GM19438 (cell line): Measurements from ENCODE around the gene FBXL14.
A peak's percentile ranks its signal among the peaks of the same experiment; 100 is the strongest.
"Not testable (repeated sequence)": the region's sequence is repeated elsewhere in the genome, so short reads cannot be mapped to it uniquely, and the experiment has no call there.

Experiments
- ATAC-seq: cut with Tn5 transposase; IDR thresholded peaks from one replicate; pipeline ENCODE4 v1.9.1; 2021; ENCODE audit warnings: low read depth; ENCODE audit not compliant: unreplicated experiment

Gene FBXL14

DNA sequence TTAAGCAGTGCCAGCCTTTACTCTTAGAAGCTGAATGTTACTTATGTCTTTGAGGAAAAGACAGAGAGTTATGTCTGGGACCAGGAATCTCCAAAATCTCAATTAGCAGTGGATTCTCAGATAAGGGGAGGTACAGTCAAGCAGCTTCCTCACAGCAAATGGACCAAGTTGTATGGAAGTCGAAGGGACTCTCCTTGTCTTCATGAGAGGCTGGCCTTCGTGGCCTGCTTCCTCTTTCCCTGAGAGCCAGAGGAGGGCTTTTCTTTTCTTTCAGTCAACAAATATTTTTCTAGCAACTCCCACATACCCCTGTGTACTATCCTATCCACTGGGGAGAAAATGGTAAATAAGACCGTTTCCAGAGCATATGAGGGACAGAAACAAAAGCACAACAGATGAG is 28.0 kb upstream of the FBXL14 start:
- ATAC-seq: no peak

DNA sequence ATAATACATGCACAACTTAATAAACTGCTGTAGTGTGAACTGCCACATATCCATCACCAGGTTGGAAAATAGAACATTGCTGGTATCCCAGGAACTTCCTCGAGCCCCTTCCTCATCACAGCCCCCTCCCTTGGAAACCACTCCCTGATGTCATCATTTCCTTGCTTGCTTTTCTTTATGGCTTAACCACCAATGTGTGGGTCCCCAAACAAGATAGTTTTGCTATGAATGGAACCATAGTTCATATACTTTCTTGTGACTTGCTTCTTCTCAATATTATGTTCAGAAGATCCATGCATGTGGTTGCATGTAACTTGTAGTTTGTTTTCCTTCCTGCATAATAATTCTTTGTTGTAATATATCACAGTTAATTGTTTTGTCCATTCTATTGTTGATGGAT is 25.7 kb upstream of the FBXL14 start:
- ATAC-seq: no peak

DNA sequence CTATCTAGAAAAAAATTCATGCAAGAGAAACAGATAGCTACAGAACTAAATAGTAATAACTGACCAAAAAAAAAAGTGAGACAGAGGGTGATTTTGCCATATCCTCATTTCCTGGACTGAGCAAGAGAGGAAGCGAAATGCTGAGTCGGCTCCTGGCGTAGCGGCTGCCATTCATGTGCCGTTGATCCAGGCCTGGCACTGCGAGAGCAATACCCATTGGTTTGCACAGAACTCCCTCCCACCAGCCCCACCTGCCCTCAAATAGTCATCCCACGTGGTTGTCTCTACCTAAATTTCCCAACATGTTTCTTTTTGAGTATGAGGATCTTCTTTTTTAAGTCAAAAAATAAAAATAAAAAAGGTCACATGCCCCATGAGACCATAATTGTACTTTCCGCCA is 25.2 kb upstream of the FBXL14 start:
- no peak for ATAC-seq

DNA sequence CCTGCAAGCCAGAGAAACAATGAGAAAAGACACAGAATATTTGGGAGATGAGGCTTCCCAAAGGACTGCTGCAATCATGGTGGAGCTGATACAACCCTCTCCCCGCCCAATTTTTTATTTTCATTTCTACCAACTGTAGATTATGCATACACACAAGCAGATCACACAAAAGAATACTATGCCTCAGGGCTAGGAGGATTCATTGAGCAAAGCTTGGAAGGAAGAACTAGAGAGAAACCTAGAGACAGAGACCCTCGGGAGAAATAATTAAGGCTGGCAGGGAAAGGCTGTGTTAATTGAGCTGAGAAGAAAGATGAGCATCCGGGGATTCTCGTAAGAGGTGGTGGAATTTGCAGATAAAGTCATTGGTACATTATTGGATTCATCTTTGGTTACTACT is 24.8 kb upstream of the FBXL14 start:
- no peak for ATAC-seq

DNA sequence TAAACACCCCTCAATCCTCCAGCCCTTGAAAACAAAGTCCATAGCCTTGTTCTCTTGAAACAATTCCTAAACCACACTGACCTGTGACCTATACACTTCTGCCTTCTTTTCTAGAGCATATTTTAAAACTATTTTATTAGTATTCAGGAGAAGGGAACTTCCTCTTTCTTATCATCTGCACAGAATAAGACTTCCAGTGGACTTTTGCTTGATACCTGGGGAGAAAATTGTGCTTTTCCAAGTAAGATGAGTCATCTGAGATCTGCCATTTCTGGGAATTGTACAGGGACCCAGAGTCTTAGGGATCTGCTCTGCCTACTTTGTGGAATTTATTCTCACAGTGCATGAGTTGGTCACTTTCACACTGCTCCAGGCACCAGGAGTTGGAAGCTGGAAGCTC is 24.1 kb upstream of the FBXL14 start:
- ATAC-seq: no peak

DNA sequence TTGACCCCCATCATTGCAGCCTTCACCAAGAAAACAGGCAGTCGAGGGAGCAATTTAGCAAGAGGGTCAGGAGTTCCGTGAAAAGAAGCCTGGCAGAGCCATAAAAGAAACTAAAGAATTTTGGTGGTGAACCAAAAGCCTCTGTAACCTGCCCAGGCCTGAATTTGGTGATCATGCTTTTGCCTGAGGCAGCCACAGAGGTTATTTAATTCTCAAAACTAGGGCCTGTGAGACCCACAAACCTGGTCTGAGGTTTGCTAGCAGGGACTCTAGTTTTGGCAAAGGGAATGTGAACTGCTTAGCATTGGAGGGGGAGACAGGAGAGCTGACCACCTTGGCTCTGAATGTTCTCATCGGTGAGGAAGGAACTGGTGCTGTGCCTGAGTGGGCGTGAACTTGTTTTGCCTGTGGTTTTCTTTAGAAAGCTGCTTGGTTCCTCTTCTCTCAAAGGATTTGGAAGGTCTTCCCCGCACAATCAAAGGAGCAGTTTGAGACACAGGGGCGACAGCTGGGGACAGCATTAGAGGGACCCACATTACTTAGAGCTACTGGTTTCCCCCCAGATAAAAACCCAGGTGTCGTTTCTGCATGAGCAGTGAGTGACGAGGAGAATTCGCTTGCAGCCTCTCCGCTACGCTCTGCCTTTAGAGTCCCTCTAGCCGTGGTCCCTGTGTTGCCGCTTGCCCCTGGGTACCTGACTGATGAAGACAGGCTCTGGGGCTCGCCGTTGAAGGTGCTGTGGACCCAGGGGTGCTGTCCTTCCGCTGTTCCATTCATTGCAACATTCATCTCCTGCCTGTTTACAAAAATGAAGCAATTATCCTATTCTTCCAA is 22.1 kb upstream of the FBXL14 start:
- ATAC-seq: no peak

DNA sequence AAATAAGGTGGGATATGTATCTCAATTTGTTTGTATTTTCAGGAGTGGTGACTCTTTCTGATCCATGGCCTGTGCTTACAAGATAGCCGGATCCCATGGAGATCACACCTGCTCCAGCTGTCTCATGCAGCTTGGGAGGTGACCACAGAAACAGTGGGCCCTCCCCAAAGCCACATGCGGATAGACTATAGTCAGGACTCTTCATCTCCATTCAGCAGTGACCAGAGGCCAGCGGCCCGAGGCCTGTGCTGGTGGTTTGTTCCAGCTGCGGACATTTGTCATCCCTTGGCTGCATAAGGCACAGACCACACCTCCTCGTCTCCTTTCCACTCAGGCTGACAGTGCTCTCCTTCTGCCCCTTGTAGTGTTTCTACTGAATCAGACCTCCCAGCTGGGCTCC is 20.0 kb upstream of the FBXL14 start:
- ATAC-seq: no peak

DNA sequence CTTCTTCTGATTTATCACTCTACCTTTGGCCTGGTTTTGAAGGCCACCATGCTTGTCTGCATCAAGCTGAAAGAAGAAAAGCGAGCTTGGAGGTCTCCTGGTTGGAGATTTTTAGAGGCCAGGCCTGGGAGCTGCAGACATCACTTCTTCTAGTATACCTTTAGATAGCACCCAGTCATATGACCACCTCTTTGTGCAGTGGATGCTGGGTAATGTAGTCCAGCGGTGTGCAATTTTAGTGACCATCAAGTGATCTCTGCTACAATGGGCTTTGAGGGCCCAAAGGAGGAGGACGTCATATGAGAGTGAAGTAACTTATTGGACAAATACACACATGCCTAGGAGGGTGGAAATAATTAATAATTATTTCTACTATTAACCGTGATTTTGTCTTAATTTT is 19.5 kb upstream of the FBXL14 start:
- ATAC-seq: no peak

DNA sequence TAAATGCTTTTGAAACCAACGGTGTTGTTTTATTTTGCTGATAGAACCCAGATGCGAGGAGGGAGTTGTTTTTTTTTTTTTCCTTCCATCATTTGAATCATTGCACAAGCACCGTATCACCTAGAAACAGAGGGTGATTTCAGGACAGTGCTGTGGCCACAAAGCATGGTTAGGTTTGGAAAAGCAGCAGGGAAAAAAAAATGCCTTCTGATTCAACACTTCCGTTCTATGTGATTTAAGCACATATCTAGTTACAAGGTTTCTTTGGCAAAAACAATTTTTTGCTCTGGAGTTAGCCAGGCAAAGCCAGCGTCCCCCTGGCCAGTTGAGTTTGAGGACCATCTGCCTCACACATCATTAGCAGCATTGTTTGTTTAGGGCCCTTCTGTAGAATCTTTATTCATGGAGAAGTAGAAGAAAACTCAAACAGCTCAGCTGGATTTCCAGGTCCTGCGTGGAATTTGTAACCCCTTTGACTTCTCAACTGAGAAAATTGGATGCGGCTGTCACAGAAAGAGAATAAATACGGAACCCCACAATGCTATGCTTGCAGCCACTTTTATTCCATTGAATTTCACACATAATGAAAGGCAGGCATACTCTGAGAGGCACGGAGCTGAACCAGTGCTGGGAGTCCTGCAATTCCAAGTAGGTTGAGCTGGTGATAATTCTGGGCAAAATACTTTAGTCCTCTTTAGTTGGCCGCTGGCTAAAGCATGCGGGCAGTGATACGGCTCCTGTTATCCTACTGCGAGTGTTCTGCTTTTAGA is 17.6 kb upstream of the FBXL14 start:
- ATAC-seq: no peak

DNA sequence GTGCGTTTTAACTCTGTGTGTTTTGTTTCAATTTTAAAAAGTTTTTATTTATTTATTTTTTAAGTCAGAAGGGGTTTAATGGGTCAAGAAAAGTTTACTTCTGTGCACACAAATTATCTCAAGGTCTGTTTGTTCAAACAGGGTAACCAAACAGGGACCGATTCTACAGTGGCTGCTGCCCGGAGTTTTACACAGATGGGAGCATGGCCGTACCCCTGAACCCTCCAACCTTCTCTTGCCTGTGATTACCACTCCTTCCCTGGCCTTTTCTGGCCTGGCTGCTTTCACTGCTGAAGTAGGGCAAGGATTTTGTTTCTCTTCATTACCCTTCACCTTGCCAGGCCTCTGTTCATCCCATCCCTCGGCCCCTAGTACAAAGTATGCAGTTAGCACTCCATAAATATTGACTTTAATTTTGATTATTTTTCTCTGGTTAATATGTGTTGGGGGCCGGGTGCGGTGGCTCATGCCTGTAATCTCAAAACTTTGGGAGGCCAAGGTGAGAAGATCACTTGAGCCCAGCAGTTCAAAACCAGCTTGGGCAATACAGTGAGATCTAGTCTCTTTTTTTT is 15.8 kb upstream of the FBXL14 start:
- no peak for ATAC-seq

DNA sequence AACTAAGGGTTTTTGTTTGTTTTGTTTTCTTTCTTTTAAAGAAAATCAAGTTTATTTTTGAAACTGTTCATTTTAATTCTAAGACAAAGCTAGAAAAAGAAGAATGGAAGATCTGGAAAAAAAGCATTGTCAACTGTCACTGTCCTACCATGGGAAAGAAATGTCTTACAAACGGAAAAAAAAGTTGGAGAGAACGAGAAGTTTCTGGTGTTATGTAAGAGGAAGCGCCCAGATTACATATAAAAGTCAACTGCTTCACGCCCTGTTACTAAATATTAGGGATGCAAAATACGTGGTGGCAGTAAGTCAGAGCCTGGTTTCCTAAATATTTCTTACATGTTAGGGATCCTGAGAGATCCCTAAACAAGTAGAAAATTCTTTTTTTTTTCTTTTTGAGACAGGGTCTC is 14.3 kb upstream of the FBXL14 start:
- ATAC-seq: no peak

DNA sequence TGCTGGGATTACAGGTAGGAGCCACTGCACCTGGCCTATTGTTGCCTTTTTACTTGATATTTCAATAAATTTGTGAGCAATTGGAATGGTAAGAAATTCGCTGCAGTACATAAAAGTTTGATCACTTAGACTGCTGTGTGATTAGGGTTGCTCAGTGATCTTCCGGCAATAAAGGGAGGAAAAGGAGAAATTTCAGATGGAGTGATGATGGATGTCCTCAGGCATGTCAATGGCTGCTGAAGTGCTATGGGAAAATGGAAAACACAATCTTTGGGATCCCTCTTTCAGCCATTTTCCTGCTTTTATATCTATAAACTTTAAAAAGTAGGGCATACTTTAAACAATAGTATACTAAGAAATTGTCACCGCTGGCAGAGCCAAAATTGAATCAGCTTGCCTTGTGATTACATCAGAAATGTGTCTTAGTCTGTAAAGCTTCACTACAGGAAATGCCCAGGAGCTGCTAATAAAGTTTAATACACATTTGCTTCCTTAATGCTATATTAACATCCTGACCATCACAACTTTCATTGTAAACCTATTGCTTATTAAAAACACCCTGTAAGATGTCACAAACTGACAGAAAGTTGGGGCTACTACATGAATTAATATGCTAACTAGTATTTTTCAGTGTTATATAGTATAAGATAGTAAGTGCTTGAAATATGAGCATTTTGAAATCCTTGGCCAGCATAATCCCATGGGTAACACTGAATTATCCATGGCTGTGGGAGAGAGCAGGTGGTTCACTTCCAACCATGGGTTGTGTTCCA is 13.7 kb upstream of the FBXL14 start:
- no peak for ATAC-seq

DNA sequence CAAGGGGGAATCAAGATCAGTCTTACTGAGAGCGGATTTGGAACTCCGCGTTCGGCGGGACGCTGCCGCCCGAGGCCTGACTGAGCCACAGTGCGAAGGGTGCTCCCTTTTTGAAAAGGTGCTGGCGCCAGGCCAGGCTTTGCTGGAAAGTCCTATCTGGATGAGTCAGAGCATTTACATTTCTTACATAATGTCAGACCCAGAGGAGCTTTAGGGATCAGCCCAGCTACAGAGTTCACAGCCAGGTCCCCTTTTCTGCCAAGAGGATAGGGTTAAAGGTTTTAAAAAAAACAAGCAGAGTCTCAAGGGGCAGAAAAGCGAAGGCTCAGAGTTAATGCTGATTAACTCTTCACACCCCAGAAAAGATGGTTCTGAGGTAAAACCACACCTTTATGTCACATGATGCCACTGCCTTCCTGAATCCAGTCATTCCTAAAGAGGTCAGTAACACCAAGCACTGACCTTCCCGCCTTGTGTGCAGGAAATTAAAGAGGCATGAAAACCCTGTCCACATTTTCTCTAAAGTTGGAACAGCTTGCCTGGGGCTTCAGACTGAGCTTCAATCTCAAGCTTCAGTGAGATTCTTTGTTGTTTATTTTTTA is 11.7 kb upstream of the FBXL14 start:
- ATAC-seq: peak; percentile 53

DNA sequence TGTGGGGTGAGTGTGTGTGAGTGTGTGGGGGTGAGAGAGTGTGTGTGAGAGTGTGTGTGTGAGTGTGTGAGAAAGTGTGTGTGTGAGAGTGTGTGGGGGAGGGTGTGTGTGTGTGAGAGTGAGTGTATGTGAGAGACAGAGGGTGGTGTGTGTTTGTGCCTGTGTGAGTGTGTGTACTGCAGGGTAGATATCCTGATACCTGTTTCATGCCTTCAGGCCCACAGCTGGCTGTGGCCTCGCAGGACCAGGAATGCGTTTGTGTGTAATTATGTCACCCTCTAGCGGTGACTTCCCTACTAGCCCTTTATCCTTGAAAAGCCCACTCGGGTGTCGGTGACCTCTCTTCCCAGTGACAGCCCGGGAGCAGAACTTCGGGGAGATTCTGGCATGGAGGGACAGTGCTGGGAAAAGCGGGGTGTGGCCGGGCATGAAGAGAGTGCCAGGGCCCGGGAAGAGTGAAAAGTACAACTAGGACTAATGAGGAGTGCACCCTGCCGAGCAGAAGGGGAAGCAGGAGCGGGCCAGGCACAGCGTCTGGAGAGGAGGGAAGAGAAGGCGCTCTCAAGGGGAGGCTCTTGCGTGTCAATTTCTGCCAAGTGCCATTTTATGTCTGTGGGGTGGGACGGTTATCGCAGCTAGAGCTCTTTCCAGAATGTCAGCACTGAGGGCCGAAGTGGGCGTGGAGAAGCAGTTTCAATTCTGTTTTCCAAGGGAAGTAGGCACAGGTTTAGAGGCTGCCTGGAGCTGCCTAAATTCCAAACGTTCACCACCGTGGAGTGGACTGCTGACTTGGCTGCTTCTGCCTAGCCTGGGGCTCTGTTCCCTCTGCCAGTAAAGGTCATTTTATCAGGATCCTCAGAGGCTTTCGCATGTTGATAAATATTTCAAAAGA is 11.0 kb upstream of the FBXL14 start:
- no peak for ATAC-seq

DNA sequence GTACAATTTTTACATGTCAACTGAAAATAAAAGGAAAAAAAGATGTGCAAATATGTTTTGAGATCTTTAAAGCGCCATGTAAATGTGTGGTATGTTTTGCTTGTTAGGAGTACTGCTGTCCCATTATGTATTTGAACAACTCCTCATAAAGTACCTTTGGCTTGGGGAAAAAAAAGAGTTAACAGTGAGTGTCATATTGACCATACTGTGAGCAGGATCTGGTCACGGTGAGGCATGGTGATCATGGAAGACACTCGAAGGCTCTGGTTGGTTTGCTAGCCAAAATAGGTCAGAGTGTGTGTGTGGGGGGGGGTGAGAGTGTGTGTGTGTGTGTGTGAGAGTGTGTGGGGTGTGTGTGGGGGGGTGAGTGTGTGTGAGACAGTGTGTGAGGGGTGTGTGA is 10.1 kb upstream of the FBXL14 start:
- ATAC-seq: no peak

DNA sequence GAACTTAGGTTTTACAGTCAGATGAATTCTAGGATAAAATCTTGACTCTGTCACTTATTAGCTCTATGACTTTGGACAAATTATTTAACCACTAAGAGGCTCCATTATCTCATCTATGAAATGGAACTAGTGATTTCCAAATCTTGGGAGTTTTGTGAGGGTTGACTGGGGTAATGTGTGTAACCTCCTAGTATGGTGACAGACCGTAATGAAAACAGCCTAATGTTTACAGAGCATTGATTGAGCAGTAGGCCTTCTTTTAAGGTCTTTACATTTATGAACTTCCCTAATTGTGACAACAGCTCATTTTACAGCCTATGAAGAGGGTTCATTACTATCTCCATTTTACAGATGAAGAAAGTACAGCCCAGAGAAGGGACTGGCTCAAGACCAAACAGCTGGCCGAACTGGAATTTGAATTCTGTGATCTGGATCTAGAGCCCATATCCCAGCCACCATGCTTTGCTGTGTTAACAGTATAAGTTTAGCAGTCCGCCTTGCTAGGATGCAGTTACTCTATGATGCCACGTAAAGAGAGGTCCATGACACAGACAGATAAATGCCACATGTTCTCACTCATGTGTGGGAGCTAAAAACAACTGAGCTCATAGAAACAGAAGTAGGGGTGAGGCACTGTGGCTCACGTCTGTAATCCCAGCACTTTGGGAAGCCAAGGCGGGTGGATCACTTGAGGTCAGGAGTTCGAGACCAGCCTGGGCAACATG is 9.1 kb upstream of the FBXL14 start:
- ATAC-seq: no peak

DNA sequence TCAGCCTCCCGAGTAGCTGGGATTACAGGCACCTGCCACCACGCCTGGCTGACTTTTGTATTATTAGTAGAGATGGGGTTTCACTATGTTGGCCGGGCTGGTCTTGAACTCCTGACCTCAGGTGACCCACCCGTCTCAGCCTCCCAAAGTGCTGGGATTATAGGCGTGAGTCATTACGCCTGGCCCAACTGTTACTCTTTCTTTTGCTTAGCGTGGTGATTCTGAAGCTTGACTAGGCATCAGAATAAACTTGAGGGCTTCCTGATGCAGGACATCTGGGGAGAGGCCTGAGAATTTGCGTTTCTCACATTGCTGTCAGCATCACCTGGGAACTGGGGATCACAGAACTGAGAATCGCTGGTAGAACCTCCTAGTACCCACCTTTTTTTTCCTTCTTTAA is 8.3 kb upstream of the FBXL14 start:
- not testable (repeated sequence) for ATAC-seq

DNA sequence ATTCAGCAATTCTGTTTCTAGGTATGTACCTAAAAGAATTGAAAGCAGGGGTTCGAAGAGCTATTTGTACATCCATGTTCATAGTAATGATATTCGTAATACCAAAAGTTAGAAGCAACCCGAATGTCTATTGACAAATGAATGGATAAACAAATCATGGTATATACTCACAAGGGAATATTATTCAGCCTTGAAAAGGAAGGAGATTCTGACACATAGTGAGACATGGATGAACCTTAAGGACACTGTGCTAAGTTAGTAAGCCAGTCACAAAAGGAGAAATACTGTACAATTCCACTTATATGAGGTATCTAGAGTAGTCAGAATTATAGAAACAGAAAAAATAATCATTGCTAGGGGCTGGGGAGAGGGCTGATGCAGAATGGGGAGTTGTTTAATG is 4.4 kb upstream of the FBXL14 start:
- ATAC-seq: no peak
